Activated T-cell treated with anti-CD3 and anti-CD28 coated beads for 4 hours (primary cell): Measurements from ENCODE around the gene ESRP2.

ENCODE experiments used
- DNase-seq: peaks from one replicate; pipeline ENCODE4 v3.0.0-alpha.2; 2020

The ESRP2 gene

GRCh38 chr16:68236826-68237242 lies 907 bp upstream of the ESRP2 start:
- DNase-seq: no peak

GRCh38 chr16:68236137-68236825 lies 354 bp upstream of the ESRP2 start:
- no peak for DNase-seq

- DNase-seq: no peak
These were observed 630 bp downstream of the ESRP2 start for GRCh38 chr16:68235108-68235886.

GRCh38 chr16:68234188-68235107 lies 1.5 kb downstream of the ESRP2 start:
- no peak for DNase-seq

GRCh38 chr16:68233835-68234187 lies 2.1 kb downstream of the ESRP2 start:
- DNase-seq: no peak

GRCh38 chr16:68233085-68233834 lies 2.7 kb downstream of the ESRP2 start:
- DNase-seq: no peak

- DNase-seq: no peak
These were observed 3.6 kb downstream of the ESRP2 start for GRCh38 chr16:68232335-68232734.

GRCh38 chr16:68231384-68232136 lies 4.4 kb downstream of the ESRP2 start:
- DNase-seq: no peak

GRCh38 chr16:68230956-68231355 lies 5.0 kb downstream of the ESRP2 start:
- no peak for DNase-seq

GRCh38 chr16:68230176-68230571 lies 5.8 kb downstream of the ESRP2 start:
- DNase-seq: no peak

GRCh38 chr16:68229431-68230175 lies 6.3 kb downstream of the ESRP2 start:
- peak; percentile 44 for DNase-seq

GRCh38 chr16:68228652-68229051 lies 7.3 kb downstream of the ESRP2 start:
- no peak for DNase-seq

GRCh38 chr16:68227850-68228553 lies 7.9 kb downstream of the ESRP2 start:
- DNase-seq: no peak

- no peak for DNase-seq
These were observed 8.6 kb downstream of the ESRP2 start for GRCh38 chr16:68227183-68227793.

- no peak for DNase-seq
These were observed 9.8 kb downstream of the ESRP2 start for GRCh38 chr16:68226116-68226515.

- no peak for DNase-seq
These were observed 12.9 kb downstream of the ESRP2 start for GRCh38 chr16:68223072-68223471.

- no peak for DNase-seq
These were observed 16.1 kb downstream of the ESRP2 start for GRCh38 chr16:68219725-68220351.

GRCh38 chr16:68217506-68217905 lies 18.4 kb downstream of the ESRP2 start:
- no peak for DNase-seq

- DNase-seq: no peak
These were observed 19.7 kb downstream of the ESRP2 start for GRCh38 chr16:68216240-68216639.

- no peak for DNase-seq
These were observed 20.6 kb downstream of the ESRP2 start for GRCh38 chr16:68215302-68215701.
